ENCODE measurements around the gene ELAVL1.

Gene ELAVL1

GRCh38 chr19:7926727-7927604 lies 78.5 kb downstream of the ELAVL1 start:
- DNase-seq (ENCODE audit: insufficient read length, low spot score): no peak
- no peak for FAIRE-seq
- TF ChIP-seq POU2F2 (IDR thresholded peaks at IDR 0.05; ENCODE audit: low read depth, low read length) (no peak), POLR2AphosphoS5 (IDR thresholded peaks at IDR 0.05; ENCODE audit: low read depth, low read length) (no peak), SPI1 (IDR thresholded peaks at IDR 0.05; ENCODE audit: low read depth, low read length) (no peak), POLR2A (IDR thresholded peaks at IDR 0.05; ENCODE audit: low read depth, low read length) (no peak), TAF1 (IDR thresholded peaks at IDR 0.05; ENCODE audit: low read depth, low read length) (no peak), PAX5 (IDR thresholded peaks at IDR 0.05; ENCODE audit: insufficient read depth, low read length, severe bottlenecking) (no peak)

DNA sequence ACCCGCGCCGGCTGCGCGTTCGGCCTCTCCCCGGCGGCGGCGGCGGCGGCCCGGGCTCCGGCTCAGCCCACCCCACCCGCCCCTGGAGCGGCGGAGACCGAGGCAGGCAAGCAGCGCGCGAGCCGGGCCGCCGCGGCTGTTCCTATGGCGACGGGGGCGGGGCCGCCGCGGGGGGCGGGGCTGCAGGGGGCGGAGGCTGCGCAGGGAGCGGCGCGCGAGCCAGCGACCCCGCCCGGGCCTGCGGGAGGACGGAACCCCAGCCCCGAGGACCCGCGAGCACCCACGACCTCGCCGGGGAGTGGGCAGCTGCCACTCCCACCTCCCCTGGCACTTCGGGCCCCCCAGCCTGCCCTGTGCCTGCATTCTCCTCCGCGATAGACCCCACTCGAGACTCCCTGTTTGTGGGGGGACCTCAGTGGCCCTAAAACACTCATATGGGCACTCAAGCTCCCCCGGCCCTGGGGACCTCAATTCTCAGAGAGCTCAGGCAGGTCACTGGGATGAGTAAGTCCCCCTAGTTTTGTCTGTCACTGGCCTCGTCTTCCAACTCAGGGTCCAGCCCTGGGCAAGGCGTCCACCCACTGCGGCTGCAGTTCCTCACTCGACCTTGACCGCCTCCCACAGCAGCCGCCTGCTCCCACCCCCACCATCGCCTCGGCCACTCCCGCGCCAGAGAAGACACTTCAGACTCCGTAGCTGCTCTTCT lies 79.3 kb downstream of the ELAVL1 start, which contains the start of gene CTXN1:
TSS of gene CTXN1 (minus strand) at position 115 of the 706 bp plus-strand sequence. CDS start 597 bp downstream, outside the sequence.
- no peak for TF ChIP-seq SPI1 (IDR thresholded peaks at IDR 0.05; ENCODE audit: low read depth, low read length)
- TF ChIP-seq POLR2AphosphoS5 (IDR thresholded peaks at IDR 0.05; ENCODE audit: low read depth, low read length): no peak
- TF ChIP-seq POU2F2 (IDR thresholded peaks at IDR 0.05; ENCODE audit: low read depth, low read length): no peak
- TF ChIP-seq POLR2A (IDR thresholded peaks at IDR 0.05; ENCODE audit: low read depth, low read length): no peak
- TF ChIP-seq TAF1 (IDR thresholded peaks at IDR 0.05; ENCODE audit: low read depth, low read length): no peak
- no peak for TF ChIP-seq PAX5 (IDR thresholded peaks at IDR 0.05; ENCODE audit: insufficient read depth, low read length, severe bottlenecking)
- peak; percentile 92 for DNase-seq (ENCODE audit: insufficient read length, low spot score)
- peak; percentile 66 for FAIRE-seq

GRCh38 chr19:7925171-7925851 lies 80.1 kb downstream of the ELAVL1 start:
- DNase-seq (ENCODE audit: insufficient read length, low spot score): peak; percentile 91
- no peak for TF ChIP-seq POLR2AphosphoS5 (IDR thresholded peaks at IDR 0.05; ENCODE audit: low read depth, low read length)
- no peak for TF ChIP-seq PAX5 (IDR thresholded peaks at IDR 0.05; ENCODE audit: insufficient read depth, low read length, severe bottlenecking)
- TF ChIP-seq POU2F2 (IDR thresholded peaks at IDR 0.05; ENCODE audit: low read depth, low read length): no peak
- TF ChIP-seq TAF1 (IDR thresholded peaks at IDR 0.05; ENCODE audit: low read depth, low read length): no peak
- TF ChIP-seq SPI1 (IDR thresholded peaks at IDR 0.05; ENCODE audit: low read depth, low read length): no peak
- TF ChIP-seq POLR2A (IDR thresholded peaks at IDR 0.05; ENCODE audit: low read depth, low read length): no peak
- FAIRE-seq: peak; percentile 99

DNA sequence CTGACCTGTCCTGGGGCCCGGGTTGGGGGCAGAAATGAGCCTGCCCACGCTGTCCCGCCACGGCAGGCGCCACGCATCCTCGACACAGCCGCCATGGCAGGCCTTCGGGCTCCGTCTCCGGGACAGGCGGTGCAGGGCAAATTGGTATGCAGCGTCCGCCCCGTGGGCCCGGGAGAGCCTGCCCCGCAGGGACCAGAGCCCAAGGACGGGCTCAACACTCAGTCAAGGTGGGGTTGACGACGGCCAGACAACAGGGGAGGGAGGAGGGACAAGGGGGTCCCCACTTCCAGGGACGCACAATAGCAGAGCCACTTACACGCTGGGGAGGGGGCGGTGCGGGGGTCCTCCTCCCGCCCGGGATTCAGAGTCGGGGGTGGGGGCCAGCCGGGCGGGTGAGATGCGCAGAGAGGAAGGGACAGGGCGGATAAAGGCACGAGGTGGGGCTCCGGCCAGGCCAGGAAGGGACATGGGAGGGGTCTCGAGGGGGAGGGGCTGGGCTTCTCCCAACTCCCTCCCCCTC lies 80.7 kb downstream of the ELAVL1 start:
- FAIRE-seq (no peak), DNase-seq (ENCODE audit: insufficient read length, low spot score) (no peak)
- TF ChIP-seq POLR2A (IDR thresholded peaks at IDR 0.05; ENCODE audit: low read depth, low read length) (no peak), PAX5 (IDR thresholded peaks at IDR 0.05; ENCODE audit: insufficient read depth, low read length, severe bottlenecking) (no peak), TAF1 (IDR thresholded peaks at IDR 0.05; ENCODE audit: low read depth, low read length) (no peak), POU2F2 (IDR thresholded peaks at IDR 0.05; ENCODE audit: low read depth, low read length) (no peak)

DNA sequence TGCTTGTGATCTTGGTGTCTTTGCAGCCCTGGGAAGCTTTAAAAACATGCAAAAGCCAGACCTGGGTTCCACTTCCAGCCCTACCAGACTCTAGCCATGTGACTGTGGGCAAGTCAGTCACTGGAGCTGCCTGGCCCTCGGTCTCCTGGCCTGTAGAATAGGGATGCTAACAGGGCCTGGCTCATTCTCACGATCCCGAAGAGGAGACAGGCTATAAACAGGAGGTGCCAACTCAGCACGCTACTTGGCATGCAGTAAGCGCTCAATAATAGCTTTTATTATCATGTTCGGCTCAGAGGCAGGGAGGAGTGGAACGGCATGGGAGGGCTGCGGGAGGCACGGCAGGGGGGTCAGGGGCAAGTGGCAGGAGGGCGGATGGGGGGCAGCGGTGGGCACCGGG lies 81.2 kb downstream of the ELAVL1 start:
- DNase-seq (ENCODE audit: insufficient read length, low spot score): no peak
- no peak for FAIRE-seq
- TF ChIP-seq POU2F2 (IDR thresholded peaks at IDR 0.05; ENCODE audit: low read depth, low read length) (no peak), POLR2A (IDR thresholded peaks at IDR 0.05; ENCODE audit: low read depth, low read length) (no peak), SPI1 (IDR thresholded peaks at IDR 0.05; ENCODE audit: low read depth, low read length) (no peak), TAF1 (IDR thresholded peaks at IDR 0.05; ENCODE audit: low read depth, low read length) (no peak), POLR2AphosphoS5 (IDR thresholded peaks at IDR 0.05; ENCODE audit: low read depth, low read length) (no peak), PAX5 (IDR thresholded peaks at IDR 0.05; ENCODE audit: insufficient read depth, low read length, severe bottlenecking) (no peak)

DNA sequence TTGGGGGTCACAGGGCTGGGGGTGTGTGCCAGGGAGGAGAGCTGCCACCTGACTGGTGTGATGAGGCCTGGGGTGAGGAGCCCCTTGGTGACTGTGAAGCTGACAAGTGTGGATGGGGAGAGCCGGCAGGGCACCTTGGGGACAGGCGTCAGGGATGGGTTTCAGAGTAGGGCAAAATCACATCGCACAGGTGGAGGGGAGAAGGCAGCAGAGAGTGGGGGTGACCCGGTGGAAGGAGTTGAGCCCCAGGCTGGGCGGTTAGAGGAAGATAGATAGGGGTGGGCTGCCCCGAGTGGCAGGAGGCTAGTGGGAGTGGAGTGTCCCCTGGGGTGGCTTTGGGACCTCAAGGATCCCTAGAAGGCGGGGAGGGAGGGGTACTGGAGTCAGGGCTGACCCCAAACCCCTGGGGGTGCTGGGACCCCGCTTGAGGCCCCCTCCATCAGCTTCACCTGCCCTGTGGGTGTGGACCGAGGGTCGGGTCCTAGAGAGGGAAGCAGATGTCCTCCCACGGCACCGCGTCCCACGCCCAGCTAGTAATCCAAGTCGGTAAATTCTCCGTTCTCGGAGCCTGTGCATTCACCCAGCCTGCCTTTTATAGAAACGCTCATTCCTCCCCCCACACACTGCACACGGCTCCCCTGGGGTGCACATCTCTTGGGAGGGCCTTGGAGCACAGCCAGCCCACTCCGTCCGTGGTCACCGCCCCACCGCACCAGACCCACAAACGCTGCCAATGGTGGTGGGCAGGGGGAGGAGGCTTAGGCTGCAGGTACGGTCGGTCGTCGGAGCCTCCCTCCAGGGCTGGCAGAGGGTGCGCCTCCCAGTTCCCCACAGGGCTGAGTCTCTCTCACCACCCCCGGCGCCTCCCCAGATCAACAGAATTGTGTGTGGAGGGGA lies 81.9 kb downstream of the ELAVL1 start:
- no peak for TF ChIP-seq TAF1 (IDR thresholded peaks at IDR 0.05; ENCODE audit: low read depth, low read length)
- TF ChIP-seq PAX5 (IDR thresholded peaks at IDR 0.05; ENCODE audit: insufficient read depth, low read length, severe bottlenecking): no peak
- no peak for TF ChIP-seq POU2F2 (IDR thresholded peaks at IDR 0.05; ENCODE audit: low read depth, low read length)
- no peak for TF ChIP-seq POLR2AphosphoS5 (IDR thresholded peaks at IDR 0.05; ENCODE audit: low read depth, low read length)
- no peak for TF ChIP-seq POLR2A (IDR thresholded peaks at IDR 0.05; ENCODE audit: low read depth, low read length)
- TF ChIP-seq SPI1 (IDR thresholded peaks at IDR 0.05; ENCODE audit: low read depth, low read length): no peak
- no peak for FAIRE-seq
- DNase-seq (ENCODE audit: insufficient read length, low spot score): no peak

- FAIRE-seq (no peak), DNase-seq (ENCODE audit: insufficient read length, low spot score) (no peak)
- TF ChIP-seq POLR2A (IDR thresholded peaks at IDR 0.05; ENCODE audit: low read depth, low read length): no peak
- TF ChIP-seq POLR2AphosphoS5 (IDR thresholded peaks at IDR 0.05; ENCODE audit: low read depth, low read length): no peak
- TF ChIP-seq PAX5 (IDR thresholded peaks at IDR 0.05; ENCODE audit: insufficient read depth, low read length, severe bottlenecking): no peak
- no peak for TF ChIP-seq POU2F2 (IDR thresholded peaks at IDR 0.05; ENCODE audit: low read depth, low read length)
- TF ChIP-seq TAF1 (IDR thresholded peaks at IDR 0.05; ENCODE audit: low read depth, low read length): no peak
- no peak for TF ChIP-seq SPI1 (IDR thresholded peaks at IDR 0.05; ENCODE audit: low read depth, low read length)
Measured at GRCh38 chr19:7922836-7923195, 82.6 kb downstream of the ELAVL1 start.

Measured in GM12891 (cell line).